HG02798 (cell line): Measurements from ENCODE around the gene ADPRH.
"Not testable (repeated sequence)": the region's sequence is repeated elsewhere in the genome, so short reads cannot be mapped to it uniquely, and the experiment has no call there.

ENCODE experiments used
- ATAC-seq: cut with Tn5 transposase; IDR thresholded peaks from one replicate; pipeline ENCODE4 v1.9.1; 2021; ENCODE audit warnings: mild to moderate bottlenecking; ENCODE audit not compliant: unreplicated experiment, poor library complexity

The ADPRH gene

GRCh38 chr3:119558626-119559317 lies 20.5 kb upstream of the ADPRH start:
- no peak for ATAC-seq

DNA sequence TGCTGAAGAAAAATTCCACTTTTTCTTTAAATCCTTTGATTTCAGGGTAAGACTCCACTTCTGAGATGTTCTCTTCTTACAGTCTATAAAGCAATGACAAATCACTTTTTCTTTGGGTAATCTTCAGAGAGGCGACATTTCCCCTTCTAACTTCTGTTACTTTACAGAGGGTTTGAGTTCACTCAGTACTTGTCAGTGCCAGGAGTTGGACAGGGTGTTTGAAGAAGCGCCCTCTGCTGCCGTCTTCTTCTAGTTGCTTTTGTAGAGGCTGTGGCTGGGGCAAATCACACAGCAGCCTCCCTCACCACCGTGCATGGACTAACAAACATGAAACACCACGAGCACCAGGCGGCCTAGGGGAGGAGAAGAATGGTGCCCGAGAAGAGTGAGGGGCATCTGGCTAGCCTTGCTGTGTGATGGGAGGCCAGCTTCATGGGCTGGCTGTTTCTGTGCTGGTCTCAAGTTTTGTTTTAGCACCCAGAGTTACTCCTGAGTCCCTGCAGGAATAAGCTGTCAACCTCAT lies 19.8 kb upstream of the ADPRH start, which contains the start of gene CD80:
Gene CD80, minus strand, starts transcription at position 174 of the 523 bp plus-strand sequence. CDS start 1,886 bp downstream, outside the sequence.
- peak; percentile 65 for ATAC-seq

GRCh38 chr3:119560160-119560559 lies 19.1 kb upstream of the ADPRH start:
- ATAC-seq, result no peak

DNA sequence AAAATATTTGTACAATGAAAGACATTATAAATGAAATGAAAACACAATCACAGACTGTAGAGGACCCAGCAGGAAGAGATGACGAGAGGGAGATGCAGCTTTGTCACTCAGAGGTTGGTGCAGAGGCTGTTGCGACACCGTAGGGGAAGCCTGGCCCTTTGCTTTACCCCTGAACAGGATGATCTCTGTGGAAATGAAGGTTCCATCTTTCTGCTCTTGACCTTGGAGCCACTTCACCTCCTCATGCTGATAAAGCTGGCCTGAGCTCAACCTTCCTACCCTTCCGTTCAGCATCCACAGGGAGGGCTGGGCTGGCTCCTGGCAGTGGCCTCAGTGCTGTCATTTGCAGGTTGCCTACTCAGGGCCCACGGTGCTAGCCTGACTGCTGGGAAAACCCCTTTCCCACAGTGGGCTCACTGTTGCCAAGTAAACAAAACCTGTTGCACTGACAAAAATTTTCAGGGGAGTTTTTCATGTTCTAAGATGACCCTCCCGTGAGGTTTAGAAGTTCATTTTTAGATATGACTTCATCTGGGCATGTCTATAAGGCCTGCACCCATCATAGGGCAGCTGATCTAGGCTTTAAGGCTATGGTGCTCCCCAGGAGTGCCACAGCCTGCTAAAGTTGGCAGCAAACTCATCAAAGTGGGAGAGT lies 16.9 kb upstream of the ADPRH start:
- ATAC-seq, result peak; percentile 76

- not testable (repeated sequence) for ATAC-seq
Observed at GRCh38 chr3:119563334-119563733, 16.0 kb upstream of the ADPRH start.

DNA sequence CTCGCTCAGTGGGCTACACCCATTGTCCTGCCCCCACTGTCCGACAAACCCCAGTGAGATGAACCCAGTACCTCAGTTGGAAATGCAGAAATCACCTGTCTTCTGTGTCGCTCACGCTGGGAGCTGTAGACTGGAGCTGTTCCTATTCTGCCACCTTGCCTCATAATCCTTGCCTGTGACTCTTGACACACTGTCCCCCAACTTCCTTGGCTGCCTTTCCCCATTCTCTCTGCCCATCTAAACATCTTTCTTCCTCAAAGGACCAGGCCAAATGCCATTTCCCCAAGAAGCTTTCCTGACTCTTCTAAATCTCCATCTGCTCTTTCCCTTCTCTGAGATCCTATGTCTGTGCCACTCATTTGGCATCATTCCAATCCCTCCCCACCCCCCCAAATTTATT lies 10.1 kb upstream of the ADPRH start:
- ATAC-seq, result no peak

- ATAC-seq, result no peak
Observed at GRCh38 chr3:119570229-119570628, 9.1 kb upstream of the ADPRH start.

GRCh38 chr3:119571230-119571629 lies 8.1 kb upstream of the ADPRH start:
- no peak for ATAC-seq

- ATAC-seq, result no peak
Observed at GRCh38 chr3:119571688-119572087, 7.6 kb upstream of the ADPRH start.

DNA sequence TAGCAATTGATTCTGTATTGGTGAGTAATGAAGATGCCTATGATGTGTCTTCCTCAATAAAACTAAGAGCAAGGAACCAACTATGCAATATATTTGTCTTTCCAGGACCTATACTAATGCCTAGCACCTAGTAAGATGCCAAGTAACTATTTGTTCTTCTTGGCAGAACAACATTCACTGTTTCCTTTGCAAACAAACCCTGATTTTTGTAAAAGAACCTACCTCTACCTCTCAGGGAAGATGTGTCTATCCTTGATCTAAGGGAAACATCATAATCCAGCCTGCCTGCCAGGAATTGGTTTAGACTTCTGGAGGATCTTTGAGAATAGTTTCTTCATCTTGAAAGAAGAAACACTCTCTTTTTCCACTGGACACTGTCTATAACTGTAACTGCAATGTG lies 3.8 kb upstream of the ADPRH start:
- ATAC-seq, result no peak

GRCh38 chr3:119580067-119580760 lies 922 bp downstream of the ADPRH start:
- peak; percentile 73 for ATAC-seq

- peak; percentile 58 for ATAC-seq
Observed at GRCh38 chr3:119582178-119582577, 2.9 kb downstream of the ADPRH start.

DNA sequence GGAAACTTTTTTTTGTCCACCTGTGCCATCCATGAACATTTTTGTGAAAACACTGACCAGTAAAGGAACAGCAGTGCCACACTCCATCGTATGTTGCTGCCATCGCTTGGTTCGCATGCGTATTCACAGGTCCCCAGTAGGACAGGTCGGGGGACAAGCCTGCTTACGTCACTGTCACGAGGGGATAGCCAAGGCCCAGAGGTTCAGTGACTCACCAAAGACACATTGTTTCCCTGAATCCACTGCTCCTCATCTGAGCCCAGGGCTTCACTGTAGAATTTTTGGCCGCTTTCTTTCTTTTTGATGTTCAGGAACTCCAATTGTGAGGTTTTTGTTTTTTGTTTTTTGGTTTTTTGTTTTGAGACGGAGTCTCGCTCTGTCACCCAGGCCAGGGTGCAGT lies 5.9 kb downstream of the ADPRH start:
- no peak for ATAC-seq

DNA sequence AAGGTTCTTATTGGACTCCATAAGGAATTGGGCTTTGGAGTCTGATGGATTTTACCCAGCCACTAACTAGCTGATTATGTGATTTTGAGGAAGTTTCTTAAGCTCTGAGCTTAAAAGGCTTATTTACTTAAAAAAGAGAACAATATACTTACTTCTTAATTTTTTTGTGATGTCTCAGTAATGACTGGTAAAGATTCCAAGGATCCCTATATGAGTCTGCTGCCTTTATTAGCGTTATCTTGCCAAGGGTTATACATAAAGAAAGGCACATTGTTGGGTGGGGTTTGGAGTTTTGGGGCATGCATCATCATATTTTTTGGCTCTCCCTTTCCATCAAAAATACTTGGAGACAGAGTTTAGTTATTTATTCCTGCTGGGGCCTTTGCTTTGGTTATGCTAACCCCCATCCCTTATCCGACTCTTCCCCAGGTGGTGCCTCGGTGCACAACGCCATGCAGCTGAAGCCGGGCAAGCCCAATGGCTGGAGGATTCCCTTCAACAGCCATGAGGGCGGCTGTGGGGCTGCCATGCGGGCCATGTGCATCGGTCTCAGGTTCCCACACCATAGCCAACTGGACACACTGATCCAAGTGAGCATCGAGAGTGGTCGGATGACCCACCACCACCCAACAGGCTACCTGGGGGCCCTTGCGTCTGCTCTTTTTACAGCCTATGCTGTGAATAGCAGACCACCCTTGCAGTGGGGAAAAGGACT lies 6.7 kb downstream of the ADPRH start:
- ATAC-seq, result no peak

DNA sequence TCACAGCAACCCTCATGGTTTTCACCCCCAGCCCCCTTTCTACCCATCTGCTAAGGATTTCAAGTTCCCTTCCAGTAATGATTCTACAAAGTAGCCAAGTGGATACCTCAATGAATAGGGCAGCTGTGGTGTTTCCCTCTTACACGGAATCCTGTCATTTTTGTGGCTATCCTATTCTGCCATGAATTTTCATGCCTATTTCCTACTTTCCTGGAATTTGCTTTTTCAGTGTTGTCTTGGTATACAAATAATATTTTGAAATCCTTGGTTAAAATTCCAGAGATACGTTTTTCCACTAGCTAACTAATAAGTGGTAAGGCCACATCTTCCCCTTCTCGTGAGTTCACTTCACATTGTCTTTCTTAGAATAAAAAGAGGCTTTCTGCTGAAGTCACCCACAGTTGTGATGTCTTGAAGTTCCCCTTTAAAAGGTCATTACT lies 7.5 kb downstream of the ADPRH start:
- ATAC-seq, result no peak

- ATAC-seq, result peak; percentile 61
Observed at GRCh38 chr3:119588112-119588511, 8.8 kb downstream of the ADPRH start.

GRCh38 chr3:119589102-119589773 lies 9.9 kb downstream of the ADPRH start:
- no peak for ATAC-seq

DNA sequence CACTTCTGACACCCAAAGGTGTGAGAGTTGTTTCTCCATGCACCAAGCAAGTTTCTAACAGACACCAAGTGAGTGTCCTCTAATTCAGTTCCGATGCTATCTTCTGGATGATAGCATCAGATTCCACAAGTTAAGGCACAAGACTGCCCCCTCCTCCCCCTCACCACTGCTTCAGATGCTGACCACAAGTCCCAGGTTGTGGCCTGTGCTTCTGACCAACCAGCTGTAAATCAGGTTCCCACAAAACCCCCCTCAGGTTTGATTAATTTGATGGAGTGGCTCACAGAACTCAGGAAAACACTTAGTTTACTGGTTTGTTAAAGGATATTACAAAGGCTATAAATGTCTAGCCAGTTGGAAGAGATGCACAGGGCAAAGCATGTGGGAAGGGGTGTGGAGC lies 11.4 kb downstream of the ADPRH start:
- ATAC-seq, result no peak

GRCh38 chr3:119592861-119593260 lies 13.6 kb downstream of the ADPRH start:
- ATAC-seq, result no peak

DNA sequence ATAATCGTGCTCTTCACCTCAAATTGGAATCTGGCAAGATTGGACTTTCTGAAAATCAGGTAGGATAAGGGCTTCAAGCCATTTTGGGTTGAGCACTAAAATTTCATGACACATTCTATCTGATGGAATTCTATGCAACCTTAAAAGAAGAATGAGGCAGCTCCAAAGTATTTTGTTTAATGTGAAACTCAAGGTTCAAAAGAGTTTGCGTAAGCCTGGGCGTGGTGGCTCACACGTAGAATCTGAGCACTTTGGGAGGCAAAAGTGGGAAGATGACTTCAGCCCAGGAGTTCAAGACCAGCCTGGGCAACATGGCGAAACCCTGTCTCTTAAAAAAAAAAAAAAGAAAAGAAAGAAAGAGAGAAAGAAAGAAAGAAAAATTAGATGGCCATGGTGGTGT lies 14.8 kb downstream of the ADPRH start:
- no peak for ATAC-seq
